Esophagus squamous epithelium (tissue), 4 donors: Measurements from ENCODE around the gene NFAT5.

Experiments used
- CTCF ChIP-seq, 6 experiments: fragments of 450-650 bp in 4 of 6; fragments of 200-600 bp in 2 of 6; sonication (generic) in 2 of 6; IDR thresholded peaks; one replicate each; pipeline ENCODE4 v1.5.1; 2016 to 2019; ENCODE audit warnings: antibody characterized with exemption in 6 of 6, mild to moderate bottlenecking in 4 of 6, moderate library complexity in 4 of 6
- POLR2A ChIP-seq, 4 donors: fragments of 450-650 bp; IDR thresholded peaks; one replicate each; pipeline ENCODE4 v1.6.1; 2017; ENCODE audit warnings: antibody characterized with exemption in 4 of 4, mild to moderate bottlenecking in 4 of 4, moderate library complexity in 3 of 4

- no peak for TF ChIP-seq CTCF (IDR thresholded peaks at IDR 0.05)
- TF ChIP-seq POLR2A (IDR thresholded peaks at IDR 0.05): no peak
Observed at GRCh38 chr16:69559164-69559563, 6.6 kb upstream of the NFAT5 start.
